GM08714 (cell line): ENCODE data around the gene TRIM47.

Experiments
- H3K4me3 ChIP-seq: fragments of 200-500 bp; sonication (Bioruptor generic); 2 replicates; pipeline ENCODE4 v1.5.1; 2014; ENCODE audit warnings: mild to moderate bottlenecking, low read length, inconsistent platforms
- ZNF274 ChIP-seq: IDR thresholded peaks from 2 replicates; pipeline ENCODE4 v1.6.1; 2012; ENCODE audit warnings: mild to moderate bottlenecking, low read depth, low read length

TRIM47 gene, protein sequence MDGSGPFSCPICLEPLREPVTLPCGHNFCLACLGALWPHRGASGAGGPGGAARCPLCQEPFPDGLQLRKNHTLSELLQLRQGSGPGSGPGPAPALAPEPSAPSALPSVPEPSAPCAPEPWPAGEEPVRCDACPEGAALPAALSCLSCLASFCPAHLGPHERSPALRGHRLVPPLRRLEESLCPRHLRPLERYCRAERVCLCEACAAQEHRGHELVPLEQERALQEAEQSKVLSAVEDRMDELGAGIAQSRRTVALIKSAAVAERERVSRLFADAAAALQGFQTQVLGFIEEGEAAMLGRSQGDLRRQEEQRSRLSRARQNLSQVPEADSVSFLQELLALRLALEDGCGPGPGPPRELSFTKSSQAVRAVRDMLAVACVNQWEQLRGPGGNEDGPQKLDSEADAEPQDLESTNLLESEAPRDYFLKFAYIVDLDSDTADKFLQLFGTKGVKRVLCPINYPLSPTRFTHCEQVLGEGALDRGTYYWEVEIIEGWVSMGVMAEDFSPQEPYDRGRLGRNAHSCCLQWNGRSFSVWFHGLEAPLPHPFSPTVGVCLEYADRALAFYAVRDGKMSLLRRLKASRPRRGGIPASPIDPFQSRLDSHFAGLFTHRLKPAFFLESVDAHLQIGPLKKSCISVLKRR

DNA sequence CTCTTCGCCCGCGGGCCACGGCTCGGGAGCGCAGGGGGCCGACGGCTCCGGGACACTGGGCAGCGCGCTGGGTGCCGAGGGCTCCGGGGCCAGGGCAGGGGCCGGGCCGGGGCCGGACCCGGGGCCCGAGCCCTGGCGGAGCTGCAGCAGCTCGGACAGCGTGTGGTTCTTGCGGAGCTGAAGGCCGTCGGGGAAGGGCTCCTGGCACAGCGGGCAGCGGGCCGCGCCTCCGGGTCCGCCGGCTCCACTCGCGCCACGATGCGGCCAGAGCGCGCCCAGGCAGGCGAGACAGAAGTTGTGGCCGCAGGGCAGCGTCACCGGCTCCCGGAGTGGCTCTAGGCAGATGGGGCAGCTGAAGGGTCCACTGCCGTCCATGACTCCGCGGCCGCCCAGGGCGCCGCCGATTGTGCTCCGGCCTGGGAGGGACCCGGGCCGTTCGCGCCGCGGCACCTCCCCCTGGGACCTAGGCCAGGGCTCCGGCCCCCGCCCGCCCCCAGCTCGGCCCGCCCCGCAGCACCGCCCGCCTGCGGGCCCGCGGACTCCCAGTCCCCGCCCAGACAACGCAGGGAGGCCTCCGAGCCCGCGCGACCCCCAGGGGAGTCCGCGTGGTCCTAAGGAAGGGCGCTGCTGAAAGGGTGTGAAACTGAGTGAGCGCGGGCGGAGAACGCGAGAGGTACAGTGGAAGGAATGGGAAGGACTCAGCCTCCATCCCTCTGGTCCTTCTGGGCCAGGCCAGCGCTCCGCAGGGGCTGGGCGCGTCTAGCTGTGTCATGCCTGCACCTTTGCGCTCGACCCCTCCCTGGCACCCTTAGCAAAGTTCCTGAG, at the start of gene TRIM47:
TSS of gene TRIM47 (minus strand) at position 408 of the 825 bp plus-strand sequence. CDS start at position 375, 33 bp downstream.
- peak within 1 kb of the TSS; percentile 12; the same call in 1 of the 2 replicates for H3K4me3 ChIP-seq
- no peak for TF ChIP-seq ZNF274

DNA sequence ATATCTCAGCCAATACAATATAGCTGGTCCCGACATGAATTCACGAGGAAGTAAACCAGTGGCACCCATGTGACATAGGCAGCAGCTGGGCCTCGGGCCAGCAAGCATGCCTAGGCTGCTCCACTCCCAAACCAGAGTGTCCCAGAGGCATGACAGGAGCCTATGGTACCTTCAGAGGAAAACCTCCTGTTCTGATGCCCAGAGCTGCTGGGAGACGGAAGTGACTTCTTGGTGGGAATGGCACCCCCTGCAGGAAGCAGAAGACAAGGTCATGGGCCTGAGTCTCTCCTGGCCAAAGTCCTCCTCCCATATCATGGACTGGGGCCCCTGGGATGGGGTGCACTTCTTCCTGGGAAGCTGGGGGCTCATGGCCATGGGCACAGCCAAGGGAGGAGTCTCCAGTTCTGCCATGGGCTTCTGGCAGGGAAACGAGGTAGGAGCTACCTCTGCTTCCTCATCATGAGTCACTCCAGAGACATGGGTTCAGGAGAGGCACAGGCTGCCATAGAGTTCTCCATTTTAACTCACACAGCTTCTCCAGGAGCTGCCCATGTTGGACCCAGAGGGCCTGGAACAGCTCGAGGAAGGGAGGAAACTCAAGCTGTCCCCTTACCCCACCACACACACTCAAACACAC, 49.0 kb upstream of the TRIM47 start:
- H3K4me3 ChIP-seq, result no peak overlapping the region
- no peak for TF ChIP-seq ZNF274

DNA sequence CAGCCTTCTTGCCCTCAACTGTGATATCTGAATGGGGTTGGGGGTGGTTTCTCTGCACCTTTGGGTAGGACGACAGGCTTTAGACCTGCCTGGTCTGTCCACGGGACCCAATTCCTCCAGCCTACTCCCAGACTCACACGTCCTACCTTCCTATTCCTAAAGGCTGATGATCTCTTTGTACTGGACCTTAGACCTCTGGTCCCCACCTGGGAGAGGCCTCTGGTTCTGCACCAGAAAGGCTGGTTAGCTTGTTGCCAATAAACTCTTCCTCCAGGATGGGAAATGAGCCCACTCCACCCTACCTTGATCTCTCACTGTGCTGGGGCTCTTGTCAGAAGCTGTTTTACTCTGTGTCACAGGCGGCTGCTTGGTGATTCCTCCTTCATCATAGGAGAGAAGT, 48.1 kb upstream of the TRIM47 start:
- no peak for TF ChIP-seq ZNF274
- no peak overlapping the region for H3K4me3 ChIP-seq

DNA sequence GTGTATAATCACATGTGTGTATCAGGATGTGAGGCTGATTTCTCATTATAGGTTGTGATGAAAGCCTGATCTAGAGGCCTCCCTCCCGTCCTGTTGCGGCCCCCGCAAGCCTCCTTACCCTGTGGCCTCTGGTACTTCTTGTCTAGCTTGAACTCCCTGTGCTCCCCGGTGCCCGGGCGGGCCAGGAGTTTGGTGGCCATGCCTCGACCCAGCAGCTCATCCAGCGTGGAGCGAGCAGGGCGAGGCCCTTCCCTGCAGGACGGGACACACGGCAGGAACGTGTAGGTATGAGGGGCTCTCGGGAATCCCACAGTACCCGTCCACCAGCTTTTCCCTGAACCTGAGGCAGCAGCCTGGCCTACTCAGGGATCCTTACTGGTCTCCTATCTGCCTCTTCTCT, 47.5 kb upstream of the TRIM47 start:
- no peak overlapping the region for H3K4me3 ChIP-seq
- TF ChIP-seq ZNF274, result no peak

DNA sequence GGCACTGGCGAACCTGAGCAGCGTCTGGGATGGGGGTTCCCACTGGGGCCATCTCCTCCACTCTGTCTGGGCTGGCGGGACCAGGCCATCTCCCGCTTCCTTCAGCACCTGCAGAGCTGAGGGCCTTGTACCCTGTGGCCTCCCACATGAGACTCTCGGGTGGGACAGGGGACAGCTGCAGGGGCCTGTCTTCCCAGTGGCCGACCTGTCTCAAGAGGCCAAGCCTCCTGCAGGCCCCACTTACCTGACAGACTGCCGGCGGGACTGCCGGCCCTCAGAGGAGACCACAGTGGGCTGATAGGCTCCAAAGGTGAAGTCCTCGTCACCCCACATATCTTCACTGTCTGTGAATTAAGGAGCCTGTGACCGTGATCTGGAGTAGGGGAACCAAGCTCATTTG, 46.7 kb upstream of the TRIM47 start:
- TF ChIP-seq ZNF274, result no peak
- H3K4me3 ChIP-seq, result no peak overlapping the region

DNA sequence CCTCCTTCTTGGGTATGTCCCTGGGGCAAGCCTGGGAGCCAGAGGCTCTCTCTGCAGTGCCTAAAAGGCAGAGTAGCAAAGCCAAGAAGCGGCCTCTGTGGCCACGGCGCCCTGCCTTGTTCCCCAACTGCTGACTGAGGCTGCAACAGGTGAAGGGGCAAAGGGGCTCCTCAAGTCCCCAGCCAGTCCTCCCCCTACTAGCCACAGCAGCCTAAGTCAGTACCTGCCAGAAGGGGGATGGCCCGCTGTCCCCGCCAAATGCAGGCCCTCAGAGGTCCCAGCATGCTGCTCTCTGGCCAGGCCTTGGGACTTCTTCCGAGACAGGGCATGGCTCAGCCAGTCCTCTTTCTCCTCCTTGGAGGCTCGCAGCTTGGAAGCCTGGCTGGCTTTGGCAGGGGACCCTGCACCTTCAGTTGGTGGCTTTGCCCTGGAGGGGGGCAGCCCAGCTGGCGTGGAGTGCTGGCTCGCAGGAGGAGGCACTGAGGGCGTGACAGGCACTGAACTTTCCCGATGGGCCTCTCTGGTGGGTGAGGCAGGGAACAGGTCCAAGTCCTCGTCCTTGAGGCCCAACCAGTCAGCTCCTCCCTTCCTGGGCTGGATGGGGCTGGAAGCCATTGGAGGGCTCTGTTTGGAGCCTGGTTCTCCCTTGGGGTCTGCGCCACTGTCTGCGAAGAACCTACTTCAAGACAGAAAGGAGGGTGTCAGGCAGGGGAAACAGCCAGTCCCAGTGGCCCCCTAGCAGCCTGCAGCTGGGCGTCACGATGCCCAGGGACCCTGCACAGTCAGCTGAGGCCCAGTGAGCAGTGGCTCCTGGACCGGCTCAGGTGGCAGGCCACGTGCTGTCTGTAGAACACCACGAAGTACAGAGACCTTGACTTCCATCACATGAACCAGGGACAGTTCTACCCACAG, 44.8 kb upstream of the TRIM47 start:
- TF ChIP-seq ZNF274, result no peak
- H3K4me3 ChIP-seq, result no peak overlapping the region

DNA sequence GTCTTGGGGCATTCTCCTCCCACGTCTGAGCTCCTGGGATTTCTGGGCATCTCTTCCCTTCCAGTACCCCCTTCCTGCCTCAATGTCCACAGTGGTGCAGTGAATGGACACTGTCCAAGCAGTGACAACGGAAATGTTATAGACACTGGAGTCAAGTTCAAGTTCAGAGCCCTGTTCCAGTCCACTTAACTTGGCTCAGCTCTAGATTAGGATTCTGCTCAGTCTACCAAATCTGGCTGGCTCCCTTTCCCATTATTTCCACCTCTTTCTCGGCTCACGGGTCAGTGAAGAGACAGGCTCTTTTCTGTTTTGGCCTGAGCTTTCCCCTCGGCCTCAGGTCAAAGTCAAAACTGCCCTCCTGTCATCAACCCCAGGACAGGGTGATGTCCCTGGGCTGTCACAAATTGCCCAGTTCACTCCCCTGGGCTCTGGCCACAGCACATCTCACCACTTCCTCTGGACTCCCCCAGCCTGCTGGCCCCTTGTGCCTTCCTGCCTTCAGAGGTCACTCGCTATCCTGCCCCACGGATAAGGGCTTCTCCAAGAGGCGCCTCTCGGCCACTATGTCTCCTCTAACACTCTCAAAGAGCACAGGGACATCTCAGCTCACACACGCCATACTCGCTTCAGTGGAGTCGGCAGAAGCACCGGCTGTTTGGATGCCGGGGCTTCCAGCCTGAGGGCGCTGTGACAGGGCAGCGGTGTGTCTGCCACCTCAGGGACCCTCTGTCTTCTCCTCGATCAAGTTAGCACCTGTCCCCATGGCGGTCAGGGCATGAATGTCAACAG, 44.0 kb upstream of the TRIM47 start:
- TF ChIP-seq ZNF274, result no peak
- H3K4me3 ChIP-seq, result no peak overlapping the region

DNA sequence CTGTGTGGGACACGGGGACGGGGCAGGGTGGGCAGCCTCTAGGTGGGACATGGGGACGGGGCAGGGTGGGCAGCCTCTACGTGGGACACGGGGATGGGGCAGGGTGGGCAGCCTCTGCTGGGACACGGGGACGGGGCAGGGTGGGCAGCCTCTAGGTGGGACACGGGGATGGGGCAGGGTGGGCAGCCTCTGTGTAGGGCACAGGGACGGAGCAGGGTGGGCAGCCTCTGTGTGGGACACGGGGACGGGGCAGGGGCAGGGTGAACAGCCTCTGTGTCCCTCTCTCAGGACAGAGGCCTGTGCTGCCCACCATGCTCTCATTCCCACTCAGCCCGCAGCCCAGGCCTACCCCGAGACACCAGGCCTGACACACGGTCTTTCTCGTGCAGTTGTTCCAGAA, 43.2 kb upstream of the TRIM47 start:
- no peak overlapping the region for H3K4me3 ChIP-seq
- TF ChIP-seq ZNF274, result no peak

DNA sequence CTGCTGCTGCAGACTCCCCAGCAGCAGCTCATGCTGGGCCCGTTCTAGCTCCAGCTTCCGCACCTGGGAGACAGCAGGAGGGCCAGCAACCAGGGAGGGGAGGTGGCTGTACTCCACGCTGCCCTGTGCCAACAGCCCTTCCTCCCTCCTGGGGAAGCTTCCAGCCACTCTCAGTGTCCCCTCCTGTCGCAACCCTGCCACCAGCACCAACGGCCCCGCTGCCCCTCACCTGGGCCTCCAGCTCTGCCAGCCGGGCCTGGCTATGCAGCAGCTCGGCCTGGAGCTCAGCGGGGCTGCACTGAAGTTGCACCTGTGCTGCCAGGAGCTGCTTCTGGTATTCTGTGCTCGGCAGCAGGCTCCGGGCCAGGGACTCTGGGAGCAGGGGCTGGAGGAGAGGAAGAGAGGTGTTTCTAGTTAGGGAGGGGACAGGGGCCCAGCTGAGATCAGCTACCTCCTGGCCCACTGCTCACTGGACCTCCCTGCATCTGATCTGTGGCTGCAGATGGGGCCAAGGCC, 41.7 kb upstream of the TRIM47 start:
- H3K4me3 ChIP-seq, result no peak overlapping the region
- TF ChIP-seq ZNF274, result no peak

DNA sequence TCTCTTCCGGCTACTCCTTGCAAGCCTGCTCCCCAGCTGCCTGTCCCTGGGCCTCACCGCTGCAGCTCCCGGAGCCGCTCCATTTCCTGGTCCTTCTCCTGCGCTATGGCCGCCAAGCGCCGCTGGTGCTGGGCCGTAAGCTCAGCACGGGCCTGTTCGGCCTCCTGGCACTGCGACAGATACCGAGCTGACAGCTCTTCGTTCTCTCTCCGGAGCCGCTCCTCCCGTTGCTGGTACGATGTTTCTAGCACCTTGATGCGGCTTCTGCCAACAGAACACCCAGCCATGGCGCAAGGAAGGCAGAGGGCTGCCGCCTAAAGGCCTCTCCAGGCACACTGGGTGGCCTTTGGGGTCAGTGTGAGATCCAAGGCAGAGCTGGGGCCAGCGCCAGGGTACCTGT, 41.2 kb upstream of the TRIM47 start:
- TF ChIP-seq ZNF274, result no peak
- H3K4me3 ChIP-seq, result no peak overlapping the region

DNA sequence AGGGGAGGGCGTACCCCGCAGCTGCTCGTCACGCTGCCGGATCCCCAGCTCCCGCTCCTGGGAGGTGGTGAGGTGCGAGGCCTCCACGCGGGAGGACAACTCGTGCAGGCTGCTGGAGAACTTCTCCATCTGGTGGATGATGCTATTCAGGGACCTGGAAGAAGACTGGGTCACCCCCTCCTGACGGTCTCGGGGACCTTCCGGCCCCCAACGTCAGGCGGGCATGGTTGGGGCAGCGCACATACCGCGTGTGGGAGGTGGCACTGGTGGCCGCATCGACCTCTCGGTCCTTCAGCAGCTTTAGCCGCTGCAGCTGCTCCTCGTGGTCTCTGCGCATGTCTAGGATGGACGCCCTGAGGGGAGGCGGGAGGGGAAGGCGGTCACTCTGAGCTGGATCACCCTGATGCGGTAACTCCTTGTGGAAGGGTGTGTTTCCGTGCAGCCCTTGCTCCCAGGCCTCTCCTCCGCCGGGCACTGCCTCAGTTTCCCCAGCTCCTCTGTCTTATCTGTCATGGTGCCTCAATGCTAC, 39.6 kb upstream of the TRIM47 start:
- no peak overlapping the region for H3K4me3 ChIP-seq
- TF ChIP-seq ZNF274, result no peak
